H7 (cell line): ENCODE data around the gene CWC25. TPM values are rescaled to one million over a fixed set of nuclear protein-coding genes. Genes with fewer than 3 reads are reported as not detected.
"Not testable (repeated sequence)": the region's sequence is repeated elsewhere in the genome, so short reads cannot be mapped to it uniquely, and the experiment has no call there.

Source experiments
- DNase-seq: peaks from one replicate; pipeline ENCODE4 v3.0.0; 2012
- H3K27me3 ChIP-seq: 2 replicates; pipeline ENCODE4 v1.6.0; 2011; ENCODE audit warnings: mild to moderate bottlenecking, low read length; ENCODE audit not compliant: control insufficient read depth, insufficient read depth
- H3K36me3 ChIP-seq: replicated peaks from 2 replicates; pipeline ENCODE4 v1.5.1; 2011; ENCODE audit warnings: low read length; ENCODE audit not compliant: control insufficient read depth, insufficient read depth
- H3K4me3 ChIP-seq: 2 replicates; pipeline ENCODE4 v1.5.1; 2011; ENCODE audit warnings: low read depth, mild to moderate bottlenecking, control low read depth, low read length, moderate library complexity; ENCODE audit not compliant: insufficient read depth
- total RNA-seq: library from RNA; depleted of rRNA; stranded (reverse); fragments of >200 nt; shearing (Covaris generic); gene quantifications from 2 replicates; pipeline ENCODE4 v1.2.3, GENCODE V29; 2014

CWC25 gene
- total RNA-seq, 1 experiment from 2014 or later: 8.2 TPM

- no peak overlapping the region for H3K4me3 ChIP-seq
- no peak for DNase-seq
- H3K36me3 ChIP-seq: peaks cover 18% of the 10 kb centered on the region
- no peaks in the 10 kb centered on the region for H3K27me3 ChIP-seq
Observed at GRCh38 chr17:38809828-38810227, 15.3 kb downstream of the CWC25 start.

GRCh38 chr17:38800237-38800760 is 24.8 kb downstream of the CWC25 start:
- DNase-seq: peak; percentile 43
- no peaks in the 10 kb centered on the region for H3K27me3 ChIP-seq

DNA sequence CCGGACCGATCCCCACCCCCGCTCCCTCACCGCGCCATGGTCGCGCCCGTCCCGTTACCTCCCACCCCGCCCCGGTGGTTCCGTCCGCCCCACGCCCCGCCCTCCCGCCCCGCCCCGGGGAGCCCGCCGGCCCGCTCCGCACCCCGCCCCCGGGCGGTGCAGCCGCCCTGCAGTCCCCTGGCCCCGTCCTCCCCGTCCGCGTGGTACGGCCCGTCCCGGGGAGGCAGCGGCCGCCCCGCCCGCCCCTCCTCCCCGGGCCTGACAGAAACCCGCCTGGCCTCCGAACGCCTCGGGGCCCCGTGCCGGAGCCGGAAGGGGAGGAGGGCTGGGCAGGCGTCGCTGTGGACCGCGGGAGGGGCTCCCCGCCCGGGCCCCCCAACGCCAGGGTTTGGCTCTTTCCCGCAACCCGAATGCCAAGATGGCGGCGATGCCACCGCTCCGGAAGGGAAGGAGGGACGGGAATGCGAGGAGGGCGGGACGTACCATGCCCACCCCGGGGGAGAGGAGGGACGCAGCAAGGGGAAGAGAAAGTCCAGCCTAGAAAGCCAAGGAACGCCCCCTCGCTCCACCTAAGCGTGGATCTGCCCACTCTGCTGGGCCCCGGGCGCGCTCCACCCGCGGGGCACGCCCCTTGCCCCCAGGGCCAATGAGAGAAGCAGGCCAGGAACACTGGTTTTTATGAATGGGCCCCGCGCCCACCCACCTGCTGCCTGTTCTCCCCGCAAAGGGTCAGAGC is 25.5 kb downstream of the CWC25 start, which contains the start of gene PIP4K2B:
TSS of gene PIP4K2B (minus strand) at position 56 of the 736 bp plus-strand sequence. CDS start 132 bp downstream, outside the sequence.
- DNase-seq: peak; percentile 99
- H3K4me3 ChIP-seq: peak within 1 kb of the TSS; percentile 94
- H3K36me3 ChIP-seq: peaks cover 8% of the 10 kb centered on the region
- no peaks in the 10 kb centered on the region for H3K27me3 ChIP-seq

More at GRCh38 chr17:38800237-38800760, 24.8 kb downstream of the CWC25 start:
- H3K36me3 ChIP-seq: peaks cover 8% of the 10 kb centered on the region
- peak overlapping the region; percentile 94 for H3K4me3 ChIP-seq

DNA sequence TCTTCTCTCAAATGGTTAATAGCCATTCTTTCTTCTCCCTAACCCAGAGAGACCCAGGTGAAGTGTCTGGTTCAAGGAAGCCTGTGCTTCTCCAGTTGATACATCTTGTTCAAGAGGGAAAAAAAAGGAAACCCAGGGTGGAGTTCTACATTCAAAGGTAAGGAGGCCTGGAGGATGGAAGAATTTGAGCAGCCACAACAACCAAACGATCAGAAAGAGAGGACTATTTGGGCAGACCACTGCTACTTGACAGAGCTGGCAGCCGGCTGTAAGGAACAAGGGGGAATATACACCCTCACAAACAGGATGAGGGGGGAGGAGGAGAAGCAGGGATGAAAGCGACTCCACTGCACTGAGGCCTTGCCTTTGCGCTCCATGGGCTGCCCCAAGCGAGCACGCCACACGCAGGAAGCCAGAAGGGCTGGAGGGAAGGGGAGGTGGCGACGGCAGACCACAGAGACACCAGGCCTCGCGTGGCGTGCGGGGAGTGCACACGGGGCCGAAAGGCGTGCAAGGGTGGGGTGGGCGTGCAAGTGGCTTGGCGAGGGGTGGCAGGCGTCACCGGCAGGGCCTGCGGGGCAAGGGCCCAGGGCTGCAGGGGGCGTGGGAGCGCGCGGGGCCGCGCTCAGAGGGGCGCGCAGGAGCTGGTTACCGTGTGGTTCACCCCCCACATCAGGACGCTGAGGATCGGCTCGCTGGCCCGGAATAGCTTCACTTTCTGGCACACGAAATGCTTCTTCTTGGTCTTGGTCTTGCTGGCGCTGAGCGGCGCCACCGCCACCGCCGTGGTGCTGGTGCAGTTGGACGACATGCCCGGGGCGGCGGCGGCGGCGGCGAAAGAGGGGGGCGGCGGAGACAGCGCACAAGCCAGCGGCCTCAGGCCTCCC is 26.3 kb downstream of the CWC25 start:
- no peaks in the 10 kb centered on the region for H3K27me3 ChIP-seq
- DNase-seq: peak; percentile 85
- H3K4me3 ChIP-seq: peak overlapping the region; percentile 94
- peaks cover 8% of the 10 kb centered on the region for H3K36me3 ChIP-seq

GRCh38 chr17:38797828-38798227 is 27.3 kb downstream of the CWC25 start:
- DNase-seq: no peak
- peaks cover 6% of the 10 kb centered on the region for H3K36me3 ChIP-seq
- H3K4me3 ChIP-seq: no peak overlapping the region
- no peaks in the 10 kb centered on the region for H3K27me3 ChIP-seq

GRCh38 chr17:38797158-38797490 is 28.0 kb downstream of the CWC25 start:
- Histone ChIP-seq H3K4me3 (no peak overlapping the region), H3K36me3 (peaks cover 4% of the 10 kb centered on the region), H3K27me3 (no peaks in the 10 kb centered on the region)
- no peak for DNase-seq

- no peaks in the 10 kb centered on the region for H3K27me3 ChIP-seq
- H3K36me3 ChIP-seq: peaks cover 3% of the 10 kb centered on the region
- H3K4me3 ChIP-seq: no peak overlapping the region
- no peak for DNase-seq
Observed at GRCh38 chr17:38796451-38797157, 28.5 kb downstream of the CWC25 start.

GRCh38 chr17:38794221-38794620 is 30.9 kb downstream of the CWC25 start:
- DNase-seq: no peak
- Histone ChIP-seq H3K27me3 (no peaks in the 10 kb centered on the region), H3K36me3 (peaks cover 2% of the 10 kb centered on the region), H3K4me3 (no peak overlapping the region)

- Histone ChIP-seq H3K36me3 (peaks cover 7% of the 10 kb centered on the region), H3K27me3 (no peaks in the 10 kb centered on the region), H3K4me3 (no peak overlapping the region)
- DNase-seq: no peak
Observed at GRCh38 chr17:38791162-38791561, 34.0 kb downstream of the CWC25 start.

- H3K36me3 ChIP-seq: peaks cover 10% of the 10 kb centered on the region
- not testable (repeated sequence) for H3K27me3 ChIP-seq, DNase-seq, H3K4me3 ChIP-seq
Observed at GRCh38 chr17:38790148-38790707, 34.9 kb downstream of the CWC25 start.

DNA sequence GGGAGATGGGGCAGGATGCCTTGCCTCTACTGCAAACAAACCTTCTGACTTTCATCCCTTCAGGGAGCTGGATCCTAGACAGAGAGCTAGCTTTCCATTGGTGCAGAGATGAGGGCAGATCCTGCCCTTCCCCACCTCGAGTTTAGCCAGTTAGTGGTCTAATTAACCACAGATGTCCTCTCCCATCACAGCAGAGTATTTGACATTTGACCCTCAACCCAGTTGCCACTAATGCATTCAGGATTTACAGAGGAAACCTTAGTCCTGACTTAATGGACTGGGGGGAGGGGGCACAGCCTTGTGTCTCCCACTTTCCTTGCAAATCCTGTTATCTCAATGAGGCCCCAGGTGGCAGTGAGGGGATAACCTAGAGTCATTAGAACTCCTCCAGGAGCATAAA is 35.9 kb downstream of the CWC25 start:
- Histone ChIP-seq H3K4me3 (no peak overlapping the region), H3K36me3 (peaks cover 16% of the 10 kb centered on the region), H3K27me3 (no peaks in the 10 kb centered on the region)
- DNase-seq: peak; percentile 34

- not testable (repeated sequence) for H3K4me3 ChIP-seq, H3K27me3 ChIP-seq, DNase-seq
- peaks cover 23% of the 10 kb centered on the region for H3K36me3 ChIP-seq
Observed at GRCh38 chr17:38787999-38788398, 37.1 kb downstream of the CWC25 start.

DNA sequence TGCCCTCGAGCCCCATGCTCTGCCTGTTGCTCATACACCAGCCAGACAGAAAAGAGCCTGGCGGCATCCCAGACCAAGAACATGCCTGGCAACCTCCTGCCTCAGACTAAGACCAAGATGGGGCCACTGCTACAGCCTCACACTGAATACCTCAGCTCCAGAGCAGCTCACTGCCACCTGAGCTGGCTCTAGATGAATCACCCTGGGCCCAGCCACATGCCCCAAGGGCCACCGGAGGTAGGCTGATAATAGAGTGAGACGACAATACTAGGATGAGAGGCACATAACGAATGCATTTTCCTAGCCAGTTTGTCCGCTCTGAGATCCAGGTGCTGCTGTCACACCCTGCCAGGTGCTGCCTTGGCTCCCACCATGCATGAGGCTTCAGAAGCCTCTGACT is 38.7 kb downstream of the CWC25 start:
- DNase-seq: no peak
- Histone ChIP-seq H3K4me3 (no peak overlapping the region), H3K36me3 (peaks cover 33% of the 10 kb centered on the region), H3K27me3 (no peaks in the 10 kb centered on the region)

DNA sequence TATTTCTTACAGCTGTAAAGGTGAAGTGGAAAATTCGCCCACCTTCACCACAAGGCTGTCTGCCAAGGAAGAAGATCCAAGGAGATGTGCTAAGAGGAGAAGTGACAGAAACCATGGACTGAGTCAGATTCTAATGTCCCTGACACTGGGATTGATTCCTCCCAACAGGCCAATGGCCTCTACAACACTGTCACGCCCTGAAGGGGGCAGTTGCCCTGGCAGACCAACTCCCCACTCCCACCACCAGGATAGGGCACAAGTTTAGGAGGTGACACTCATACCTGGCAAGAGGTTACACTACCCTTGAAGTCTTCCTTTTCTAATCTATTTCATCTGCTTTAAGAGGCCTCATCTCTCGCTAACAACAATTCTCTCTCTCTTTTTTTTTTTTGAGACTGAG is 41.9 kb downstream of the CWC25 start:
- H3K36me3 ChIP-seq: peaks cover 60% of the 10 kb centered on the region
- no peak overlapping the region for H3K4me3 ChIP-seq
- H3K27me3 ChIP-seq: no peaks in the 10 kb centered on the region
- DNase-seq: no peak
